Kidney (tissue), 14 donors: ENCODE data around the gene C20orf204. TPM values are rescaled to one million over a fixed set of nuclear protein-coding genes. Genes with fewer than 3 reads are reported as not detected.

Experiments
- DNase-seq, 5 donors: peaks; one replicate each; pipeline ENCODE4 v3.0.0-alpha.2; 2013 to 2020
- FAIRE-seq: peaks from 2 replicates; lab custom pipeline; 2012; peaks lifted over from hg19 to GRCh38; lab: Jason Lieb, UNC
- H3K27ac ChIP-seq, 2 donors: one replicate each; pipeline ENCODE4 v1.7.0; 2013; ENCODE audit warnings: low read depth in 2 of 2, low read length in 2 of 2, inconsistent platforms in 1 of 2
- H3K27me3 ChIP-seq: one replicate; pipeline ENCODE4 v1.7.1; 2013; ENCODE audit warnings: low read length, inconsistent platforms; ENCODE audit not compliant: control insufficient read depth, insufficient read depth
- H3K36me3 ChIP-seq, 3 donors: one replicate each; pipeline versions ENCODE4 v1.7.0 to v1.7.1; 2013; ENCODE audit warnings: low read length in 3 of 3, control low read depth in 1 of 3, inconsistent platforms in 1 of 3; ENCODE audit not compliant: insufficient read depth in 3 of 3, control insufficient read depth in 2 of 3
- H3K4me1 ChIP-seq, 3 donors: one replicate each; pipeline versions ENCODE4 v1.7.0 to v1.7.1; 2013; ENCODE audit warnings: low read length in 3 of 3, inconsistent platforms in 1 of 3, low read depth in 1 of 3; ENCODE audit not compliant: control insufficient read depth in 2 of 3, insufficient read depth in 2 of 3
- H3K4me3 ChIP-seq, 3 donors: one replicate each; pipeline versions ENCODE4 v1.7.0 to v1.8.1; 2013; ENCODE audit warnings: low read length in 3 of 3, control low read depth in 1 of 3, inconsistent platforms in 1 of 3
- H3K9ac ChIP-seq, 3 donors: one replicate each; pipeline versions ENCODE4 v1.7.0 to v1.7.1; 2013; ENCODE audit warnings: low read length in 3 of 3, control low read depth in 1 of 3, inconsistent platforms in 1 of 3
- H3K9me3 ChIP-seq, 3 donors: one replicate each; pipeline versions ENCODE4 v1.7.0 to v1.7.1; 2013; ENCODE audit warnings: low read length in 3 of 3, control low read depth in 1 of 3, inconsistent platforms in 1 of 3; ENCODE audit not compliant: control insufficient read depth in 2 of 3, insufficient read depth in 1 of 3
- CTCF ChIP-seq: IDR thresholded peaks from 3 replicates; pipeline ENCODE4 v1.5.1; 2012; ENCODE audit warnings: mild to moderate bottlenecking, moderate library complexity, borderline replicate concordance; ENCODE audit not compliant: insufficient read depth; ENCODE audit errors: extremely low read depth
- intact Hi-C: fragments of 100-400 bp; cut with DNase I; formaldehyde crosslinking; loops from one replicate; pipeline ENCODE4 v1.11.1; 2022
- polyA plus RNA-seq: library from polyadenylated mRNA; stranded (reverse); fragments of 350-450 nt; fragmentation: Illumina TruSeq; extraction: RNeasy Lipid Tissue Mini Kit (QIAGEN cat#74804); gene quantifications from one replicate; pipeline ENCODE4 v1.2.3, GENCODE V29; 2014; ENCODE audit warnings: low read depth, low replicate concordance; ENCODE audit not compliant: insufficient read depth
- total RNA-seq: library from RNA; stranded (reverse); fragmentation: NEBNext Ultra II Directional; extraction: Animal tissue kit (Norgen Biotek cat#: 25700); gene quantifications from one replicate; pipeline ENCODE4 v1.2.1, GENCODE V29; 2021
- donor health status: control.
- donor health status: control.
- donor health status: control.
- donor health status: control.
- donor health status: control.
- donor health status: DM: yes; HTN: yes; CAD: no.
- donor health status: Normal renal cell carcinoma (clear cell type).

C20orf204 gene
- total and polyA plus RNA-seq, 2 donors from 2014 or later = 0.75 to 2.4 TPM

DNA sequence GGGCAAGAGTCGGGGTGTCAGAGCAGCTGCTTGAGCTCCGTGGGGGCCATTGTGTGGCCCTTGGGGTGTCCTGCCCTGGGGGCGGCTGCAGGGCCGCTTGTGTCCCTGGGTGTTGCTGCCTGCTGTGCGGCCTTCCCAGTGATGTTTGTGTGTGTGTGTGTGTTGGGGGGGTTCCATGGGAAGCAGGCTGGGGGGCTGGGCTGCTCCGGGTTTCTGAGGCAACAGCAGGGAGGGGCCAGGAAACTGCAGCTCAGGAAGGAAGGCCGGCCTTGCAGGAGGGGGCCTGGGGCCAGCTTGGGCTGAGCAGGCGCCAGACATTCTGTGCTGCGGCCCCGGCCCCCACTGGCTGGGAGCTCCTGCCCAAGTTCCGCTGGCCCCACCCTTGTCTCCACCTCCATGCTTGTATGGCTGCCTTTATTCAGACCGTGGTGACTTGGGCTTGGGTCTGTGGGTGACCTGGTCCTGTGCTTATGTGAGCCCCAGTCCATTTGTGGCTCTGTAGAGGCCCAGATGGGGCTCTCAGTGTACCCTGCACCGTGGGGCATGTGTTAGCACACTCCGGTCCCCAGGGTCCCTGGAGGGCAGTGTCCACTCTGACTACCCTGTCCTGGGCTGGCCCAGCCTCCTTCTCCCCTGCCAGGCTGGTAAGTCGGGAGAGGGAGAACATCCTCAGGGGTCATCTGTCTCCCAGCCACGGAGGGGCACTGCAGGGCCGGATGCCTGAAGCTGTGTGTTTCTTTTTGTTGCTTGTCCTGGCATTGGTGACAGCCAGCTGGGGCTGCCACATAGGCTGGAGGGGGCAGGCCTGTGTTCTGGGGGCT, 18.1 kb downstream of the C20orf204 start:
- Histone ChIP-seq H3K36me3 (no peaks in the 10 kb centered on the region), H3K4me3 (no peak overlapping the region), H3K4me1 (peaks cover 0 to 24% (median 0%) of the 10 kb centered on the region in 3 donors), H3K27me3 (peaks cover 4% of the 10 kb centered on the region), H3K9me3 (no peaks in the 10 kb centered on the region), H3K9ac (peak overlapping the region in 1 of 3 donors; percentile 12), H3K27ac (peak overlapping the region; percentile 54 to 89)
- FAIRE-seq = no peak
- peak in 3 of 5 donors; percentile 62 to 92 (median 86) for DNase-seq
- no peak for TF ChIP-seq CTCF
- intact Hi-C loops = no loop called here

DNA sequence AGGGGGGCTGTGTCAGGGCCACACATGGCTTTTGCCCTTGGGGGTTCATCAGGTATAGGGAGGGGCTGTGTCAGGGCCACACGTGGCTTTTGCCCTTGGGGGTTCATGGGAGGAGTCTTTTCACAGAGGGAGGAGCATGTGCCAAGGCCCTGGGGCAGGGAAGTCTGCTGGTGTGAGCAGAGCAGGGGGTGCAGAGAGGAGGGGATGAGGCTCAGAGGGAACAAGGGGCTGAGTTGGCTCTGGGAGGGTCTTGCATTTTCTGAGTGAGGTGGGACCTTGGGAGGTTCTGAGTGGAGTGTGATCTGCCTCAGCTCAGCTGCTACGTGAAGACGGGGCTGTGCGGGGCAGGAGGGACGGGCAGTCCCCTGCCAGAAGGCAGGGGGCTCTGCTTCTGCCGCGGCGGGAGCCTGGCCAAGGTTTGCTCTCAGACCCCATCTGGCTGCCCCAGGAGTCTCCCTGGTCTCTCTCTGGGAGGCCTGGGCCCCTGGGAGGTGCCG, 19.5 kb downstream of the C20orf204 start:
- no peak overlapping the region for H3K4me3 ChIP-seq
- H3K9ac ChIP-seq = no peak overlapping the region
- no peak for TF ChIP-seq CTCF
- H3K36me3 ChIP-seq = no peaks in the 10 kb centered on the region
- H3K4me1 ChIP-seq = peaks cover 0 to 24% (median 0%) of the 10 kb centered on the region in 3 donors
- intact Hi-C loops = loop anchor here (5.0 kb wide), 1 partner anchor 433 kb away; no protein-coding TSS in a partner anchor
- H3K9me3 ChIP-seq = no peaks in the 10 kb centered on the region
- DNase-seq = no peak
- no peaks in the 10 kb centered on the region for H3K27me3 ChIP-seq
- FAIRE-seq = no peak
- H3K27ac ChIP-seq = peak overlapping the region; percentile 69 to 76

DNA sequence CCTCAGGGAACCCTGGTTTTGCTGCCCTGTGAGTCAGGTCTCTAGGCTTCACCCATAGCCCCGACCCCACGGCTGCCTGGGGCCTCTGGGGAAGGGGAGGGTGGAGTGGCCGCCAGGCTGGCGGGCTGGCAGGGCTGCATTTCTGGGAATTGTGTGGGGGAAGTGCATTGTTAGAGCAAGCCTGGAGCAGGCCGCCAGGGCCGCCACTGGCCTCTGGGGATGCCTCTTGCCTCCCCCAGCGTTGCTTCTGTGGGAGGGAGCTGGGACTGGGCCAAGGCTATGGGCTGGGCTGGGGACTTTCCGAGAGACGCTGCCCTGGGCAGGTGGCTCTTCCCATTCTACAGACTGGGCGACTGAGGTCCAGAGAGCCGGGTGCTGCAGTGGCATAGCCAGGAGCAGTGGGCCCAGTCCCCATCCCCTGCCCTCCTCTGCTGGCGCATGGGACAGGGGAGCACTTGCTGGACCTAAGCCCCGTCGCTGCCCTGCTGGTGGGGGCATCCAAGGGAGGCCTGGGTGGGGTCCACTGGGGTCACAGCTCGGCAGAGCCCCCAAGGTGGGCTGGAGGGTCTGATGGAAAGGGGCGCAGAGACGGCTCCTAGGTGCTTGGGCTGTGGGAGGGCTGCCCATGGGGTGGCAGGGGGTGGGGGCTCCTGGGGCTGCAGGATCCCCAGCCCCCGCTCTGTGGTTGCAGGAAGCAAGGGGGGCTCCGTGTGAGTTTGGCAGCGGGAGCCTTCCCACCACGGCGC, 20.1 kb downstream of the C20orf204 start:
- peaks cover 0 to 24% (median 0%) of the 10 kb centered on the region in 3 donors for H3K4me1 ChIP-seq

More for the DNA sequence above, 20.1 kb downstream of the C20orf204 start:
- Histone ChIP-seq H3K9ac (no peak overlapping the region), H3K9me3 (no peaks in the 10 kb centered on the region), H3K4me3 (no peak overlapping the region), H3K36me3 (no peaks in the 10 kb centered on the region), H3K27ac (peak overlapping the region; percentile 69 to 76), H3K27me3 (no peaks in the 10 kb centered on the region)
- no peak for TF ChIP-seq CTCF
- FAIRE-seq (no peak), DNase-seq (peak in 2 of 5 donors; percentile 46 to 68)
- intact Hi-C loops = loop anchor here (5.0 kb wide), 1 partner anchor 434 kb away; no protein-coding TSS in a partner anchor
